ENCODE data around the gene CFAP99.

Gene CFAP99

DNA sequence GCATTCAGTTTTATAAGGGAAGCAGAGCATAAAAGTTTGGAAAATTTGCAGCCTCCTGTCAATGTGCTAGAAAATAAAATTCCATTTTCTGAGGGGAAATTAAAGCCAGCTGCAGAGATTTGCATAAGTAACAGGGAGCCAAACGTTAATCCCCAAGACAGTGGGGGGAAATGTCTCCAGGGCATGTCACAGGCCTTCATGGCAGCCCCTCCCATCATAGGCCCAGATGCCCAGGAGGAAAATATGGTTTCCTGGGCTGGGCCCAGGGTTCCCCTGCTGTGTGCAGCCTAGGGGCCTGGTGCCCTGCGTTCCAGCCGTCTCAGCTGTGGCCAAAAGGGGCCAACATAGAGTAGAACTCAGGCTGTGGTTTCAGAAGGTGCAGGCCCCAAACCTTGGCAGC is 59.5 kb downstream of the CFAP99 start:
- no peak for DNase-seq

DNA sequence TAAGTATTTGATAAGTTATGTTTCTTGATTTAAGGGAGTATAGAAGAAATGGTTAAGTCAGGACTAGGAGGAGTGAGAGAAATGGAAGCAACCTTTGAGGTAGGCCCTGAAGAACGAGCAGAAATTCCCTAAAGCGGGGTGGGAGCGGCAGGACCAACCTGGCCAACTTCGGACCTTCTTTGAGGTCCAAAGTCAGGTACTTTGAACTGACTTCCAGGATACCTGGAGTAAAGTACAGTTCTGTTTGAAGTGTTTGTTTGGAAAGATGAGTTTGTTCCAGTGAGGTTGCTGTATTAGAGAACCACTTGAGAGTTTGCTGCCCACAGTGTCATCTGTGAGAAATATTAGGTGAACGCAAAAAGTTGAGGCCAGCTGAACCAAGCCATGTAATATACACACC is 61.9 kb downstream of the CFAP99 start:
- DNase-seq = no peak

DNA sequence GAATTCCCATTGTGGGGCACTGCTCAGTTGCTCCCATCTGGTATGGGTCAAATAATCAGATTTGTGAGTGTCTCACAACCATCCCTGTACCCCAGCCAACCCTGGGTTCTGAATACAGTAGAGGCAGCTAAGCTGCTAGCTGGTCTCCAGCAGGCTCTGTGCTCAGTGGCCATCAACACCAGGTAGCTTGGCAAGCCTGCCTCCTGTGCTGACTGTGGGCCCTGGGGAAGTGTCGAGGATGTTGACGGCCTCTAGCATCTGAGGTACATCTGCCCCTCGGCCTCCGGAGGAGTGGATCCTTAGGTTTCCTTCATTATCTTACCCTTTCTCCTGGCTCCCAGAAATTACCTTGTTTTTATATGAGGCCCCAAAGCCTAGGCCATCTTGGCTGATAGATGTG is 63.4 kb downstream of the CFAP99 start:
- no peak for DNase-seq

DNA sequence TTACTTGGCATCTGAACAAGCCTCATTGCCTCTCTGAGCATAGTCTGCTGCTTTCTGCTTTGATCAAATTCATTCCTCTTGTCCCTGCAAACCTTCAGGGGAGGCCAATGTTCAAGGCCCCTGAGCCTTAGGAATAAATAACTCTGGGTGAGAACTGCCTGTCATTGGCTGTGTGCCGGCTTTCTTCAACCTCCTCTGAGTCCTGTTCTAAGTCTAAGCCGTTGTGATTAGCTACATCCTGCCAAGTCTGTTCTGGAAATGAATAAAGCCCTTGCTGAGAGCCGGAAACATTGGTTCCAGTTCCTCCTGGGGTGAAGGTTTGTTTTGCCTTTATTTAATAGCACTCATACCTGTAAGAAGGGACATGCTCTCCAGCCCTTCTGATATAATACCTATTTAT is 63.9 kb downstream of the CFAP99 start:
- DNase-seq = no peak

DNA sequence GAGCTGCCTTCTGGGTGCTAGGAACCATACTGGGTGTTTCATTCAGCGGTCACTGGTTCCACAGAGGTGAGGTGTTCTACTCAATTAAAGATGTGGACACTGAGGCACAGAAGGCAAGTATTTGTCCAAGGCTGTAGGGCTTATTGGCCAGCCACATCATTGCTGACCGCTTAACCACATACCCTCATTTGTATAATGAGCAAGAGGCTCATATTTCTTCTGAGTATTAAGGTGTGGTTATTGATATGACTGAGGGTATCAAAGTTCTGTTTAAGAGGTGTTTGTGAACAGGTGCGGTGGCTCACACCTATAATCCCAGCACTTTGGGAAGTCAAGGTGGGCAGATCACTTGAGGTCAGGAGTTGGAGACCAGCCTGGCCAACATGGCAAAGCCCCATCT is 64.5 kb downstream of the CFAP99 start:
- DNase-seq = no peak

DNA sequence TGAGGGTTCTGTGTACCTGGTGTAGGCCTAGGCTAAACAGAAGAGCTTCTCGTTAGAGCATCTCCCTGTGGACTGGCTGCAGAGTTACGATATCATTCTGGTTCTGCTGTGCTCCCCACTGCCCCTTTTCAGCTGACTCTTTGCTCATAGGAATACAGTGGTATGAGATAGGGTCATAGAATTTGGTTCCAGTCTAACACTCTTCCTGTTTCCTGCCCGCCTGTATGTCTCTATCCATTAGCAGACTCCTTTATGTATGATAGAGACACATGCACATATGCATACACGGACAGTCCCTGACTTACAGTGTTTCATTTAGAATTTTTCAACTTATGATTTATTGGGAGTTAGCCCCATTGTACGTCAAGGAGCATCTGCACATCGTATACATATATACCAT is 65.4 kb downstream of the CFAP99 start:
- no peak for DNase-seq

DNA sequence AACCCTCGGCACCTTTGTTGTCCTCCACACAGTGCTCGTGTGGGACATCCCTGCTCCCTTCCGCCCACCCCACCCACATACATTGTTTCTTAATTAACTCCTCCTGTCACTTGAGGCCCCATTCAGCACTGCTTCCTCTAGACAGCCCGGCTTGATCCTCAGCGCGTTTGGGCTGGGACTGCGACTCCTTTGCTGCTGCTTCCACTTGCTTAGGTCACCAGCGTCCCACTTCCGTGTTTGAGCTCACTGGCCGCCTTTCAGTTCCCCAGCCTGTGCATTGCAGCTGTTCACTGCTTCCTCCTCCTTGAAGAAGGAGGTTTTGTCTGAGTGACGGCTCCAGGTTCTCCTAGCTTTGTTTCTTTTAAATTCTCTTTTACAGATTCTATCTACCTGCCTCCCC is 66.2 kb downstream of the CFAP99 start:
- peak; percentile 34 to 44 for DNase-seq

DNA sequence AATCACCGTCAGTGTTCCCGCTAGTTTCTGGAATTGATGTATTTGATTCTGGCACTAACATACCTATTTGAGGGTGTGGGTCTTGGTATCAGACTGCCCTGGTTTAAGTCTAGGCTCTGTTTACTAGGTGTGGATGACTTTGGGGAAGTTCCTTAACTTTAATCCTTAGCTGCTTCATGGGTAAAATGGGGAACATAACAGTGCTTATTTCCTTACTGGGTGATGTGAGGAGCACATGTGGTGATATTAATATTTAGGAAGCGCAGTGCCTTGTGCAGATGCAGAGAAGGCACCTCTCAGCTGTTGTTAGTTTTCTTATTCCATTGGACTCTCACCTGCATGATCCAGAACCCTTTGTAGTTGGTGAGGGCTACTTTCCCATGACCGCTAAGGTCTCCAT is 67.2 kb downstream of the CFAP99 start:
- no peak for DNase-seq

DNA sequence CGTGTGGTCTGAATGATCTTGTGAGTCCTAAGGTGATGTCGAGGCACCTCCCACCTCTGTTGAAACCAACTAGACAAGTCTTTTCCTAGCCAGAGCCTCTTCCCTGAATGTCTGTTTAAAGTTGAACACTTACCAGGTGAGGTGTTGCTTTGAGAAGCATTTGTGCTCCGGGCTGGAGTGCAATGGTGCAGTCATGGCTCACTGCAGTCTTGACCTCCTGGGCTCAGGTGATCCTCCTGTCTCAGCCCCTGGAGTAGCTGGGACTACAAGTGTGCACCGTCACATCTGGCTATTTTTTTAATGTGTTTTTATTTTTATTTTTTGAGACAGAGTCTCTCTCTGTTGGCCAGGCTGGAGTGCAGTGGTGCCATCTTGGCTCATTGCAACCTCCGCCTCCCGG is 68.2 kb downstream of the CFAP99 start:
- no peak for DNase-seq

DNA sequence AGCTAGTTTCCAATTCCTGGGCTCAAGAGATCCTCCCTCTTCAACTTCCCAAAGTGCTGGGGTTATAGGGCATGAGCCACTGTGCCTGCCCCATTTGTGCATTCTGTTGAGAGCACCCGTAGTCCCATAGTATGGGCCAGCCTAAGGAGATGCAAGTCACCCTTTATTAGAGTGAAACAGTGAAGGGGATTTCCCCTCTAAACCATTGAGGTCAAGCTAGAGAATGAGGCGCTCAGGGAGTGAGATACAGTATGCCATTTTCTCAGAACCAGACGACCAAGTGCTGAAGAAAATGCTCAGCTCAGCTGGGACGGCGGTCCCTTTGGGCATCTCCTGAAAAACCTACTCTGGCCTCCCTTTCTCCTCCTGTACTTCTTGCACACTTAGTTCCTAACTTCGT is 68.9 kb downstream of the CFAP99 start:
- DNase-seq = no peak

DNA sequence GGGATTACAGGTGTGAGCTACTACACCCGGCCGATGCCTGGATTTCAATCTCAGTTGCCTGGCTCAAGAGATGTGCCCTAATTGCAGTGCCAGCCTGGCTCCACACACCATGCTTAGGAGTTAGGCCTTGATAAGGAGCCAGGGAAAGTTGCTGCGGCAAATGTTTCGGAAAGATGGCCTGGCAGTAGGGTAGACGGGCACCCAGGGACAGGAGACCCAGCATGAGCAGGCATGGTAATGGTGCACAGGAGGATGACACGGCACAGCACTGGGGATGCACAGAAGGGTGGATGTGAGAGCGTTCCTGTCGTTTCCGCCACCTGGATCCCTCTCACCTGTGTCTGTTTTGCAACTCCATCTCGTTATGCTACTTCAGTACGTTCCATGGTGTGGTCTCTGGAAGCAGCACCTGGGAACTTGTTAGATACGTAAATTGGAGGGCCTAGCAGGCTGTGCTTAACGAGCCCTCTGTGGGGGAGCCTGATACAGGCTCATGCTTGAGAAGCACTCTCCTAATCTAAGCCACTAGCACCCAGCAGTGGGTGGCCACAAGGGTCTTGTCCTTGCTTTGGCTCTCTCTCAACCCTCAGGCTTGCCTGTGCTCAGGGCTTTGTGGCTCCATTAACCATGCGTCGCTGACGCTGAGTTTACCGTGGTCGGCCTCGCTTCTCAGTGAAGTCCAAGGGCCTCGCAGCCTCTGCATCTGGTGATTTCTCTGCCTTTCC is 70.5 kb downstream of the CFAP99 start:
- no peak for DNase-seq

DNA sequence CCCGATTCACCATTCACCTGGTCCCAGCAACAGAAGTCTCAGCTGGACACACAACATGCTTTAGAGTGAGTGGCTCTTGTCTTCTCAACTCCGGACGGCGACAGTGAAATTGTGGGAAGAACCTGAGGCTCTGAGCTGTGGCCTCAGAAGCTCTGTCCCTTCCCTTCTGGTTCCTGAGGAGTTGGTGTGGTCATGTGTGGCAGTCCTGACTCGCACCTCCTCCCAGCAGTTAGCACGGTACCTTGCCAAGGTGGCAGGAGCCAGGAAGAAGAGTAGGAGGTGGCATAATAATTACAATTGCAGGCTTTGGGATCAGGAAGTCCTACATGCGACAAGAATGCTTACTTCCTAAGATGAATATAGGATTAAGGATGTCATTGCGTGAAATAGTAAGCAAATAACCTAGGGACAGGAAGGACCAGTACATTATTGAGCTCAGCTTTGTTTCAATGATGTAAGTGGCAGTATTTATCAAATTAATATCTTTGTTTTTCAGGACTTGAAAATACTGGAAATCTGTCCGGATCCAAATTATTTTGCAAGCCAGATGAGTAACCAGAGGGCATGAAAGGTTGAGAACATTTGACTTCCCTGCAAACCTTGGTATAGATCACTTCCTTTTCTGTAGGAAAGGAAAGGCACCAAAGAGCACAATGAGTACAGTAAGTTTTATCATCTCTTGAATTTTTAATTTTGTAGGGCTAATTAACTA is 71.2 kb downstream of the CFAP99 start:
- DNase-seq = no peak

DNA sequence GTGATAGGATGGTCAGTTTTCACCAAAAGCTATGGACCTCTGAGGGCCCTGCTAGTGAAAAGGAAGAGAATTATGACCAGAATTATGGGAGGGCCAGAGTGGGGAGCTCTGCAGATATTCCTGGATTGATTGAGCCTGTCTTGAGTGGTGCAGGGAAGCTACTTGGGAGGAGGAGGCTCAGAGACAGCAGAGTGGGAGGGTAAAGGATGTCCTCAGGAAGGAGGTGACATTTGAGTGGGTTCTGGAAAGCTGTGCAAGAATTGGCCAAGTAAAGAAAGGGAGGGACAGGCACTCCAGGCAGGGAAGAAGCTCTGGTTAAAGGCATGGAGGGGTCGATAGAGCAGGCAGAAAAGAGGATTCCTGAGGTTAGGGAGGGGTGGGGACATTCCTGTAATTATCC is 74.2 kb downstream of the CFAP99 start:
- no peak for DNase-seq

DNA sequence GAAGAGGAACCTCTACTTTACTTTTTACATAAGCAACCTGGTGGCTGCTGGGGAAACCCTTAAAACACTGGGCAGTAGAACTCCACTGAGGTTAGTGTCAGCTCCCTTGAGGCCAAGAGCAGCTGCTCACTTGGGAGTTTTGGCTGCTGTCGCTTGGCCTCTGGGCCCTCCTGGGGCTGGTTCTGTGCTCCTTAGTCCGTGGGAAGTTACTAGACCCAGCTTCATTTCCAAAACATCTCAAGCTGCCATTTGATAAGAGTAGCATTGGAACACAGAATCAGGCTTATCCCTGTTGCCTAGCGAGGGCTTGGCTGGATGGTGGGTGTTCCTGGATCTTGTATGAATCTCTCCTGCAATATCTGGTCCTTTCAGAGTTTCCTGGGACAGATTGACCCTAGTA is 76.2 kb downstream of the CFAP99 start:
- no peak for DNase-seq

DNA sequence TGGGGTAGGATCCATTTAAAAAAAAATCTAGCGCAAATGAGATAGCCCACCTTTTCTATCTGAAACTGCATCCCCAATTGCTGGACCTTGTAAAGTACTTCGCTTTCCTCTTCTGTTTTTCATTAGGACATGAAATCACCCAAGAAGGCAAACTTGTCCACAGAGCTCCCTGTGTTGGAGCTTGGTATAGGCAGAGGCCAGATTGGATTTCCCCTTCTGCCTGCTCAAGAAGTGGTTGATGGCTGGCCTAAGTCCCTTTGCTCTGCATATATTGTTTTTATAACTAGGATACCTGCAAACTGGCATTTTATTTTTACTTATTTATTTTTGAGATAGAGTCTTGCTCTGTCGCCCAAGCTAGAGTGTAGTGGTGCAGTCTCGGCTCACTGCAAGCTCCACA is 78.6 kb downstream of the CFAP99 start:
- no peak for DNase-seq

DNA sequence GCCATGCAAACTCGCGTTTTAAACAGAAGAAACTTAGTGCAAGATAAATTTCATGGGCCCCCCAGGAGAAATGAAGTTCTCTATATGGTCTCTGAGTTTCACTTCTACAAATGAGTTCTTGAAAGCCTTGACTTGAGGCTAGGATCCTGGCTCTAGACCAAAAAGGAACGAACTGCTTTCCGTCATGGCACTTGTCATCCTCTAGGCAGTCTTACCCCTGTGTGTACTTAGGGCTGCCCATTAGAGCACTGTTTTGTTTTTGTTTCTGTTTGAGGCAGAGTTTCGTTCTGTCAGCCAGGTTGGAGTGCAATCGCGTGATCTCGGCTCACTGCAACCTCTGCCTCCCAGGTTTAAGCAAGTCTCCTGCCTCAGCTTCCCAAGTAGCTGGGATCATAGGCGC is 79.2 kb downstream of the CFAP99 start:
- DNase-seq = no peak

DNA sequence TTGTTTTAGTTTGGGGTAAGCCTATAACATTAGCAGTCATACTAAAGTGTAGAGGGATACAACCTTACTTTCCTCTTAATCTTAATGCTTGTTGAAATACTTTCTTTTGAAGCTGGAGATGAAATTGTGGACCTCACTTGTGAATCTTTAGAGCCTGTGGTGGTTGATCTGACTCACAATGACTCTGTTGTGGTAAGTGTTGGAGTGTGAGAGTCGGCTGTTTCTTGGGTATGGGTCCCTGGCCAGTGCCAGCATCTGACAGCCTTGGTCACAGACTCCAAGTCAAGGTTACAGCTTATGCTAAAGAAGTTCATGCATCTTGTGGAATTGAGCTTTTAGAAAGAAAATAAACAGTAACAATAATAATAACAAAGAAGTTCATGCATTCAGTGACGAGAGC is 81.8 kb downstream of the CFAP99 start:
- DNase-seq = no peak

DNA sequence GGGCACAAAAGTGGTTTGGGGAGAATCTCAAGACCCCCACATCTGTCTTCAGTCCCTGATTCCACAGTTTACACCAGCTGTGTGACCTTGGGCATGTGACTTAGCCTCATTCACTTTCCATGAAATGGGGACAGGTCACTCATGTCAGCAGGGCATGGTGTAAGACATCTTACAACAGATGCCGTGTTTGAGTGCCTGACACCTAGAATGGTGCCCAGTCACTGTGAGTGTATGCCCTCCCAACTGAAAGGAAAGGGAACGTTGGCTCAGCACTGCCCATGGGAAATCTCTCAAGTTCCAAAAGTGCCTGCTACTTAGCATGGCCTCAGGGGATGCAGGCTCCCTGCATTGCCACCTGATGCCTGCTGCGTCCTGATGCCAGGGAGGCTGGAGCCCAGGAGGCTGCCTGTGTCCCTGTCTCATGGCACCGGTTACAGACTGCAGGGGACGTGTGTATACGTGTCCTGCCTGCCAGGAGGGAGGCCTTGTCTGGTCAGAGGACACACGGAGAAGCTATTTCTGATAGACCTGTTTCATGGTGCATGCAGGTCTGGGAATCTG is 82.4 kb downstream of the CFAP99 start:
- DNase-seq = no peak

DNA sequence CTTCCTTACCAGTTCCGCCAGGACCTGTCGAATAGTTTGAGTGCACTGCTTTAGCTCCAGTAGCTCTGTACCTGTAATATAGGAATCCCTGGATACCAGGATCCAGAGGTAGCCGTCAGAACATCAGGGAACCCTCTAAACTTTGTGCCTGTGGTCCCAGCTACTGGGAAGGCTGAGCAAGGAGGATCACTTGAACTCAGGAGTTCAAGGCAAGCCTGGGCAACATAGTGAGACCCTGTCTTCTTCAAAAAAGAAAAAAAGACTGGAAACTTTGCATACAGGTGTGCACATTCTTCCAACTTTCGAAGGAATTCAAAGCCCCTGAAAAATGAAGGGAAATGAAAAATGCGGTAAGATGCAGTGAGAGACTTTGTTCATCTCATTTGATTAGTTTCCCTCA is 85.1 kb downstream of the CFAP99 start:
- no peak for DNase-seq

DNA sequence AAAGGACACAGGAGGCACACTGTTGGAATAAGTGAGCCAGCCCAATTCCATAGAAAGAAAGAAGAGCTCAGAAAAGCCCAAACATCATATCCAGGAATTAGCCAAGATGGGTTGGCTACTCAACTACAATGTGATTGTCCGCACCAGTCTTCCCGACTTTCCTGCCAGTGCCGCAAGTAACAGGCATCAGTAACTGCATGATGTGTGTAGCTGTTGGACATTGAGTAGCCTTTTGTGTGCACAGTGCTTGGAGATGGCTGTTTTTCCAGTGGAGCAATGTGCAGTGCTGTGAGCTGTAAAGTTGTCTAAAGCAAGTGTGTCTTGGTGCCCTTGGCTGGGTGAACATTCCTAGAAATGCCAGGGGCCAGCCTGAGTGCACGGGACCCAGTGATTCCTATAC is 88.5 kb downstream of the CFAP99 start:
- DNase-seq = no peak

DNA sequence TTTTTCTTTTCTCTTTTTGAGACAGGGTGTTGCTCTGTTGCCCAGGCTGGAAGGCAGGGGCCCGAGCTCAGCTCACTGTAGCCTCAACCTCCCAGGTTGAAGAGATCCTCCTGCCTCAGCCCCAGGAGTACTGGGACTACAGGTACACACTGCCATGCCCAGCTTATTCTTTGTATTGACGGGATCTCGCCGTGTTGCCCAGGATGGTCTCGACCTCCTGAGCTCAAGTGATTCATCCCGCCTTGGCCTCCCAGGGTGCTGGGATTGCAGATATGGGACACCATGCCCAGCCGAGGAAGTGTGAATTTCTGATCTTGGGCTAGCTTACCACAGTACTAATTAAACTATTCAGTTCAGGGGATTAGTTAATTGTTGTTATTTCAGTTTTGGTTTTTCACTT is 89.1 kb downstream of the CFAP99 start:
- DNase-seq = no peak

DNA sequence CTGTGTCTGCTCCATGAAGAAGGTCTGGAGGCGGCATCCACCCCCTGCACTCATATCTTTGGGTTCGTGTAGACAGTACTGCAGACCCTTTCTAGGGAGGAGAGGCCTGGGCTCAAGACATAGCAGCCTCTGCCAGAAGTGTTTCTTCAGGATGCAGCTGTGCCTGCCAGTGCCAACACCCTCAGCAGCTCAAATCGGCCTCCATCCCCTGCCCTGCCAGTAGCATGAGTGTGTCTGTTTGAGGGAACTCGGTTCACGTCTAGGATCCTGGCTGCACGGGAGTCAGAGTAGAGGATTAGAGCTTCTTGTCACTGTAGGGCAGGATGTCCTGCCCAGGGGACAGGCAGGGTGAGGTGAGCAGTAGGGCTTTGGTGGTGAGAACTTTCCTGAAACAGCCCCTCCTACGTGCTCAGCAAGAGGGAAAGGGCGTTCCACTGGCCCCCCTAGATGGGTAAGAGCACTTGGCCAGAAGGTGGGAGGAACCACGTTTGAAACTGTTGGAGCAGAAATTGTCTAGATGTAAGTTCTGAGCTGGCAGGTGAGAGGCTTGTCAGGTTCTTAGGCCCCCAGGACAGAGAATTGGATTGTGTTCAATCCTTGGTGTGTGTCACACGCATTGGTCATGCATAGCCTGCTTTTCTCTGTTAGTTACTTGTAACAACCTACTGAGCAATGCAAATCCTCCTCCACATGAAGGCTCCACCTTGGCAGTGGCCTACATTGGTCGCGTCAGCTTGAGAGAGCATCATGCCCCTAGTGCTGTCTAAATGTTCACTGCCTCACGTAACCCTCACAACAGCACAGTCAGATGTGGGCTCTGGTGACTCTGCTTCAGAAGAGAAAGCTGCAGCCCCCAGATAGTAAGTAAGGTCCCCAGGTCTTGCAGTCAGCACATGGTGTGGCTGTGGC is 91.8 kb downstream of the CFAP99 start:
- no peak for DNase-seq

DNA sequence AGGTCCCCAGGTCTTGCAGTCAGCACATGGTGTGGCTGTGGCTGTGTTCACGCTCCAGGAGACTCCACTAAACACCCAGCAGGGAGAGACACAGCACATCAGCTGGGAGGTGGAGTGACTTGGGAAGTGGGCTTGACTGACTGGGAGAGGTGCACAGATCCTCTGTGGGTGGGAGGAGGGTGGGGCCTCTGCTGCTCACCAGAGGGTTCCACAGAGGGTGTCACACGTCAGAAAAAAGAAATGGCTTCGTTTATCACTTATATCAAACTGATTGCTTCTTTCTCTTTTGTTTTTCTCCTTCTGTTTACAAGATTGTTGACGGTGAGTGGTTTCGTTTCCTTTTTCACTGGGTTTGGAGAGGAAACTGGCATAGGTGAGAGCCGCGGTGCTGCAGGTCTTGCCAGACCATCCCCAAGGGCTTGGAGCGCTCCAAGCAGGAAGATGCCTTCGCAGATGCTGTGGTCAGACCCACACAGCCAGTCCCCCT is 92.9 kb downstream of the CFAP99 start:
- no peak for DNase-seq

Measured in stimulated activated CD4-positive, alpha-beta T cell treated with anti-CD3 and anti-CD28 coated beads, Interleukin-2, amount 100 ng/mL, for 48 hours (primary cell).